ENCODE results near the gene RNASE1.
"Not testable (repeated sequence)": the region's sequence is repeated elsewhere in the genome, so short reads cannot be mapped to it uniquely, and the experiment has no call there.

Gene RNASE1

GRCh38 chr14:20772650-20773049, 30.0 kb downstream of the RNASE1 start:
- DNase-seq (ENCODE audit: low spot score), result no peak

- DNase-seq (ENCODE audit: low spot score), result no peak
Observed at GRCh38 chr14:20769421-20769820, 33.2 kb downstream of the RNASE1 start.

- no peak for DNase-seq (ENCODE audit: low spot score)
Observed at GRCh38 chr14:20768593-20768892, 34.1 kb downstream of the RNASE1 start.

DNA sequence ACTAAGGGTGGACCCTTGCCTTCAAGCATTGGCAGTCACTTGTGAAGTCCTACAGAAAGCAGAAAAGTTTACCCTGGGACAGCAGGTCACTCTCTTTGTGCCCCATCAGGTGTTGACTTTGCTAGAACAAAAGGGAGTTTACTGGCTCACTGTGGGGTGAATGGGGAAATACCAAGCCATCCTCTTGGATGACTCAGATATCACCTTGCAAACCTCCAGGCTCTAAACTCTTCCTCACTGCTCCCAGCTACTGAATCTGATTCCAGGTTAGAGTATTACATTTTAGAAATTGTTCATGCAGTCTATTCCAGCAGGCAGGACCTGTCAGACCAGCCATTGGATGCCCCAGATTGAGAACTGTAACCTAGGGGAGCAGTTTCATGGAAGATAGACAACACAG, 41.7 kb downstream of the RNASE1 start:
- DNase-seq (ENCODE audit: low spot score), result peak; percentile 13

DNA sequence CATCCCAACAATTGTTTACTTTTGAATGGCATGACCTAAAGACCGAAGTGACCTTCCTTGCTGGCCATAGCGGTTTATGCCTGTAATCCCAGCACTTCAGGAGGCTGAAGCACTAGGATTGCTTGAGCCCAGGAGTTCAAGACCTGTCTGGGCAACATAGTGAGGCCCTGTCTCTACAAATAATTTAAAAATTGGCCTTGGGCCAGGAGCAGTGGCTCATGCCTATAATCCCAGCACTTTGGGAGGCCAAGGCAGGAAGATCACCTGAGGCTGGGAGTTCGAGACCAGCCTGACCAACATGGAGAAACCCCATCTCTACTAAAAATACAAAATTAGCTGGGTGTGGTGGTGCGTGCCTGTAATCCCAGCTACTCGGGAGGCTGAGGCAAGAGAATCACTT, 43.2 kb downstream of the RNASE1 start:
- not testable (repeated sequence) for DNase-seq (ENCODE audit: low spot score)

- no peak for DNase-seq (ENCODE audit: low spot score)
Observed at GRCh38 chr14:20757965-20758364, 44.7 kb downstream of the RNASE1 start.

DNA sequence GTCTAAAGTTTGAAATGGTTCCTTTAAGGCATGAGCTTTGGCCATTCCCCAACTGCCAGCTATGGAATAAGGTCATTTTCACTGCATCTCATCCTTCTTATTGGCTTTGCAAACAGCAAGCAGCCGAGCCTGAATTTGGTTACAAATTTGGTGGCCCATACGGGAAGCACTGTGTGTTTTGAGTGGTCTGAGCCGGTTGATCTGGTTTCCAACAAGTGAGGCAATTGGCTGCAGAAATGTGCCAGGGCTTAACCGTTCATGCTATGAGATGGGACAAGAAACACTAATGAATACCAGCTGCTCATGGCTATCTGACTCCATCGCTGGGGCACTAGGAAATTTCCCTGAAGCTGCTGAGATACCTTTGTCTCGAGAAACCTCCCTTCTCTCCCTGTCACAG, 47.6 kb downstream of the RNASE1 start:
- DNase-seq (ENCODE audit: low spot score), result no peak

- no peak for DNase-seq (ENCODE audit: low spot score)
Observed at GRCh38 chr14:20754308-20754707, 48.3 kb downstream of the RNASE1 start.

- DNase-seq (ENCODE audit: low spot score), result peak; percentile 29
Observed at GRCh38 chr14:20751963-20752562, 50.6 kb downstream of the RNASE1 start.

Data from SW480 (cell line).